Heart left ventricle (tissue), 16 donors: ENCODE results near the gene TBR1. TPM values are rescaled to one million over a fixed set of nuclear protein-coding genes. Genes with fewer than 3 reads are reported as not detected.

ENCODE experiments used
- ATAC-seq, 4 donors: fragments of 200-7000 bp; cut with Tn5 transposase; one replicate each; pipeline ENCODE4 v1.9.1; 2020 to 2022; ENCODE audit warnings: moderate library complexity in 4 of 4, mild to moderate bottlenecking in 3 of 4, moderate number of reproducible peaks in 1 of 4
- DNase-seq, 5 donors: peaks; one replicate each; pipeline ENCODE4 v3.0.0-alpha.2; 2020
- H3K27ac ChIP-seq, 12 donors: fragments of 200-600 bp; sonication (generic) in 4 of 12; one replicate each; pipeline versions ENCODE4 v1.5.0 to v1.8.0; 2016 to 2022; ENCODE audit warnings: mild to moderate bottlenecking in 2 of 12
- H3K27me3 ChIP-seq, 9 donors: fragments of 200-600 bp; sonication (generic) in 2 of 9; one replicate each; pipeline versions ENCODE4 v1.5.1 to v1.8.0; 2016 to 2022; ENCODE audit warnings: mild to moderate bottlenecking in 3 of 9
- H3K36me3 ChIP-seq, 9 donors: fragments of 200-600 bp; sonication (generic) in 2 of 9; one replicate each; pipeline versions ENCODE4 v1.5.0 to v1.8.0; 2018 to 2022; ENCODE audit warnings: mild to moderate bottlenecking in 2 of 9
- H3K4me1 ChIP-seq, 12 donors: fragments of 200-600 bp; sonication (generic) in 4 of 12; one replicate each; pipeline versions ENCODE4 v1.5.0 to v1.8.0; 2016 to 2022; ENCODE audit warnings: mild to moderate bottlenecking in 3 of 12
- H3K4me3 ChIP-seq, 12 donors: fragments of 200-600 bp; sonication (generic) in 4 of 12; one replicate each; pipeline versions ENCODE4 v1.5.0 to v1.8.0; 2017 to 2022; ENCODE audit warnings: mild to moderate bottlenecking in 9 of 12, moderate library complexity in 4 of 12
- H3K9me3 ChIP-seq, 12 donors: fragments of 200-600 bp; sonication (generic) in 4 of 12; one replicate each; pipeline versions ENCODE4 v1.5.0 to v1.8.0; 2016 to 2022; ENCODE audit warnings: mild to moderate bottlenecking in 1 of 12
- POLR2A ChIP-seq, 2 donors: fragments of 450-650 bp; IDR thresholded peaks; one replicate each; pipeline ENCODE4 v1.6.1; 2017; ENCODE audit warnings: antibody characterized with exemption in 2 of 2, mild to moderate bottlenecking in 2 of 2, moderate library complexity in 2 of 2
- WGBS, 4 donors: extraction: QIAGEN DNeasy Blood & Tissue Kit in 2 of 4; methylation state at CpG; one replicate each; pipeline versions ENCODE4 v1.1.5 to v1.1.7; 2013 to 2018; 5-methylcytosine and 5-hydroxymethylcytosine counted together
- intact Hi-C, 10 donors: fragments of 100-400 bp; cut with DNase I; formaldehyde crosslinking; loops; one replicate each; pipeline versions ENCODE4 v1.11.1 to v1.14.2; 2022
- polyA plus RNA-seq, 2 donors: library from polyadenylated mRNA; stranded (reverse); fragments of 200-250 nt; gene quantifications; one replicate each; pipeline ENCODE4 v1.2.3, GENCODE V29; 2013
- total RNA-seq, 9 donors: library from RNA; depleted of rRNA in 2 of 9; stranded (reverse); fragments of >200 nt in 2 of 9; fragmentation: NEBNext Ultra II Directional in 3 of 9; extraction: Animal tissue kit (Norgen Biotek cat#: 25700) in 3 of 9; gene quantifications; one replicate each; pipeline versions ENCODE4 v1.1.0 to v1.2.4, GENCODE V29; 2016 to 2023
- TF ChIP-seq, protein P1 (sequence below), 12 donors: fragments of 200-600 bp; sonication (generic) in 4 of 12; IDR thresholded peaks; one replicate each; pipeline versions ENCODE4 v1.5.0 to v1.8.0; 2018 to 2022; ENCODE audit warnings: antibody characterized with exemption in 12 of 12, mild to moderate bottlenecking in 5 of 12
- donor health status: ischemic (EF 13 %, LVEDD 7.1; RV severe dilation, severe dysfunction).
- donor health status: healthy with polysubstance abuse.
- donor health status: DM: no; HTN: yes; CAD: no.
- donor health status: DM: no; HTN: no; CAD: no.
- donor health status: ischemic (EF 25% LVEDD 6.9; RV normal size, moderate dysfunction).
- donor health status: ischemic (EF 25% LVEDD 5.7; RV mildly dilated, moderate dysfunction).
- donor health status: healthy.
- donor health status: DM: yes; HTN: yes; CAD: no.
- donor health status: ischemic (EF 35%, LVEDD 5.7; RV mildly dilated, moderate dysfunction).
- donor health status: nonischemic (EF 11% LVEDD 7.7; RV severe dilation, severe dysfunction).
- donor health status: DM: yes; HTN: yes; CAD: no.
- donor health status: PGD.
- donor health status: ischemic (EF 29% LVEDD 5.4; RV normal size, mild dysfunction).
- donor health status: nonischemic (EF 23%, LVEDD 6.1; RV moderate dilation, normal function).

The TBR1 gene
- total and polyA plus RNA-seq, 11 donors: 1.0 TPM; not detected in 10

DNA sequence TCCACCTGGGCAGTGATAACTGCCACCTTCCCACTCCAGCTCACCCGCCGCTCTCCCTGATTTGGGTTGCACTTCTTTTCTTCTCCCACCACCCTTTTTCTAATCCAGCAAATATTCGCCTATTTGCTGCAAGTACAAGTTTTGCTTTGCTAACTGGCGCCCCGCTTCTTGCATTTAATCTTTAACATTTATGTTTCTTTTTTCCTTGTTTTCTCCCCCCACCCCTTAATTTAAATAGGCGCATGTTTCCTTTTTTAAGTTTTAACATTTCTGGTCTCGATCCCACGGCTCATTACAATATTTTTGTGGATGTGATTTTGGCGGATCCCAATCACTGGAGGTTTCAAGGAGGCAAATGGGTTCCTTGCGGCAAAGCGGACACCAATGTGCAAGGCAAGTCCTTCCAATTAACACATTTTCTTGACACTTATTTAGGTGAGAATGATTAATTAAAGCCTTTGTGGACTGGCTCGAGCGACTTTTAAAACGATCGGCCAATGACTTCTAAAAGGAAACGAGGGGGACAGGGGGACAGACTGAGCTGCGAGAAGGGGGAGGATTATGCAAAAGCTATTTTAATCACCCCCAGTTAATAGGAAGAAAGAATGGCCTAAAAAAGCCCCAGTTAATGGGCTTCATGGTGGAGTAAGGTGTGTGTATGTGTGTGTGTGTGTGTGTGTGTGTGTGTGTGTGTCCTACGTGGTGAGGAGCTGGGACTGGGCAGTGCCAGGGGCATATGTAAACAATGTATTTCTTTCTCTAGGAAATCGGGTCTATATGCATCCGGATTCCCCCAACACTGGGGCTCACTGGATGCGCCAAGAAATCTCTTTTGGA, 1.6 kb downstream of the TBR1 start:
- Histone ChIP-seq H3K36me3 (no peaks in the 10 kb centered on the region), H3K27me3 (peaks cover 61 to 91% (median 83%) of the 10 kb centered on the region in 9 donors), H3K27ac (no peak overlapping the region), H3K9me3 (no peaks in the 10 kb centered on the region), H3K4me1 (peaks cover 0 to 52% (median 25%) of the 10 kb centered on the region in 12 donors), H3K4me3 (peak overlapping the region in 1 of 12 donors; percentile 5)
- DNase-seq: no peak
- TF ChIP-seq, protein P1, sequence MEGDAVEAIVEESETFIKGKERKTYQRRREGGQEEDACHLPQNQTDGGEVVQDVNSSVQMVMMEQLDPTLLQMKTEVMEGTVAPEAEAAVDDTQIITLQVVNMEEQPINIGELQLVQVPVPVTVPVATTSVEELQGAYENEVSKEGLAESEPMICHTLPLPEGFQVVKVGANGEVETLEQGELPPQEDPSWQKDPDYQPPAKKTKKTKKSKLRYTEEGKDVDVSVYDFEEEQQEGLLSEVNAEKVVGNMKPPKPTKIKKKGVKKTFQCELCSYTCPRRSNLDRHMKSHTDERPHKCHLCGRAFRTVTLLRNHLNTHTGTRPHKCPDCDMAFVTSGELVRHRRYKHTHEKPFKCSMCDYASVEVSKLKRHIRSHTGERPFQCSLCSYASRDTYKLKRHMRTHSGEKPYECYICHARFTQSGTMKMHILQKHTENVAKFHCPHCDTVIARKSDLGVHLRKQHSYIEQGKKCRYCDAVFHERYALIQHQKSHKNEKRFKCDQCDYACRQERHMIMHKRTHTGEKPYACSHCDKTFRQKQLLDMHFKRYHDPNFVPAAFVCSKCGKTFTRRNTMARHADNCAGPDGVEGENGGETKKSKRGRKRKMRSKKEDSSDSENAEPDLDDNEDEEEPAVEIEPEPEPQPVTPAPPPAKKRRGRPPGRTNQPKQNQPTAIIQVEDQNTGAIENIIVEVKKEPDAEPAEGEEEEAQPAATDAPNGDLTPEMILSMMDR (IDR thresholded peaks at IDR 0.05): no peak
- no peak for TF ChIP-seq POLR2A (IDR thresholded peaks at IDR 0.05)
- WGBS, 4 donors: 9 to 12% (median 11%) methylated on average over 21 of the region's 21 CpGs
- no peak for ATAC-seq
- intact Hi-C loops: no loop called here

DNA sequence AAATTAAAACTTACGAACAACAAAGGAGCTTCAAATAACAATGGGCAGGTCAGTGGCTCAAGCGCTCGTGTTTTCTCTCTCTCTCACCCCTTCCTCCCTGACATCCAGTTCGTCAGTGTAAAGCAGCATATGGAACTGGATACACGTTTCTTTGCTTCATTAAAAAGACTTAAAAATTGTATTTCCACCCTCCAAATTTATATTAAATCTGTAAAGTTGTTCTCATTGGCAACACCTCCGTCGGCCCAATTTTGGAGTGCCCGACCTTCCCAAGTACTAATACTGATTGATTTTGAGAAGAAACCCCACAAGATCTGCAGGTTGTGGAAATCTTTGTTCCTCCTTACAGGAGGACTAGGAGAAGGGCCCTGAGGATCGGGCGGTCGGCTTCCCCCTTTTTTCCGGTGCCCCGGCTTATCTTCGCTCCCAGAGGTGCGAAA, 2.2 kb downstream of the TBR1 start:
- Histone ChIP-seq H3K4me1 (peaks cover 0 to 55% (median 26%) of the 10 kb centered on the region in 12 donors), H3K9me3 (no peaks in the 10 kb centered on the region), H3K4me3 (peak overlapping the region in 3 of 12 donors; percentile 2 to 26 (median 16)), H3K27me3 (peaks cover 65 to 97% (median 89%) of the 10 kb centered on the region in 9 donors), H3K27ac (no peak overlapping the region), H3K36me3 (no peaks in the 10 kb centered on the region)
- TF ChIP-seq, protein P1 (IDR thresholded peaks at IDR 0.05): no peak
- TF ChIP-seq POLR2A (IDR thresholded peaks at IDR 0.05): no peak
- no peak for DNase-seq
- no peak for ATAC-seq
- intact Hi-C loops: no loop called here
- 3 to 7% (median 6%) methylated on average over 9 to 15 of the region's 15 CpGs for WGBS, 4 donors

DNA sequence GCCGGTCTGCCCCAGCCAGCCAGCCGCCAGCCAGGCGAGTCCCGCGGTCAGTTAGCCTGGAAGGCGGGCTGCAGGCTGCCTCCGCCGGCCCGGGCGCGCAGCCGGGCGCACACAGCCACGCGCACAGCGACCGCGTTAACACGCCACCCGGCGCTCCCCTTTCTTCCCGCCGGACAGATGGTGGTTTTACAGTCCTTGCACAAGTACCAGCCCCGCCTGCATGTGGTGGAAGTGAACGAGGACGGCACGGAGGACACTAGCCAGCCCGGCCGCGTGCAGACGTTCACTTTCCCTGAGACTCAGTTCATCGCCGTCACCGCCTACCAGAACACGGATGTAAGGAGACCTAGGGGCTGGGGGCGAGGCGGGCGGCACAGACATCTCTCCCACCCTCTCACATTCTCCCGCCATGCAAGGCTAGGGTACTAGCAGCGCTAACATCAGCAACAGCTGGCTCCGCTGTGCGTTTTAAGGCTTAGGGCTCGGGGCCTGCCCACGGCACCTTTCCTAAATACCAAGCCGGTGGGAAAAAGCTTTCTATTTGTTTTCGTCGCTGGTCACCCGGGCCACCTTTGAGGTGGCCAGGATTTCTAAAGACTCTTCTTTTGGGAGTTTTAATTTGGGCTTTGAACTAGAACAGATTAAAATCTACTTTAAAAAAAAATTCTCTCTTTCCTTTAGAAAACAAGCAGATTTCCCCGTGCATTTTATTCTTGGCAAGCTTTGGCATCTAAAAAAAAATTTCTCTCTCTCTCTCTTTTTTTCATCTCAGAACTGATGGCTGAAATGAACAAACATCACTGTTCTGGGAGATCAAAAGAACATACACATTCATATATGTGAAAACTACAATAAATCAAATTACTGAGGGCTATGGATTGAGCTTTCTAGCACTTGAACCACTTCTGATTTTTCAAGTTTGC, 2.9 kb downstream of the TBR1 start:
- DNase-seq: no peak
- H3K36me3 ChIP-seq: no peaks in the 10 kb centered on the region
- peak overlapping the region in 3 of 12 donors; percentile 2 to 26 (median 16) for H3K4me3 ChIP-seq
- intact Hi-C loops: no loop called here
- no peak for ATAC-seq
- H3K9me3 ChIP-seq: no peaks in the 10 kb centered on the region
- WGBS, 4 donors: 3 to 6% (median 6%) methylated on average over 27 to 49 of the region's 49 CpGs
- TF ChIP-seq, protein P1 (IDR thresholded peaks at IDR 0.05): no peak
- no peak for TF ChIP-seq POLR2A (IDR thresholded peaks at IDR 0.05)
- peaks cover 0 to 59% (median 30%) of the 10 kb centered on the region in 12 donors for H3K4me1 ChIP-seq
- H3K27me3 ChIP-seq: peaks cover 72 to 100% (median 95%) of the 10 kb centered on the region in 9 donors
- H3K27ac ChIP-seq: no peak overlapping the region
